Ishikawa (cell line): ENCODE data around the gene COPS4.

Source experiments
- CEBPB ChIP-seq: IDR thresholded peaks from 2 replicates; pipeline ENCODE4 v1.6.1; 2012
- CREB1 ChIP-seq: IDR thresholded peaks from 2 replicates; pipeline ENCODE4 v1.6.1; 2012; ENCODE audit warnings: low read depth
- EP300 ChIP-seq: IDR thresholded peaks from 2 replicates; pipeline ENCODE4 v1.6.1; 2012; ENCODE audit warnings: borderline replicate concordance
- NFIC ChIP-seq: IDR thresholded peaks from 2 replicates; pipeline ENCODE4 v1.6.1; 2012
- RAD21 ChIP-seq: IDR thresholded peaks from 2 replicates; pipeline ENCODE4 v1.6.1; 2012; ENCODE audit warnings: low read depth
- REST ChIP-seq: IDR thresholded peaks from 2 replicates; pipeline ENCODE4 v1.6.1; 2012; ENCODE audit warnings: low read depth, mild to moderate bottlenecking
- TAF1 ChIP-seq: IDR thresholded peaks from 2 replicates; pipeline ENCODE4 v1.6.1; 2012; ENCODE audit warnings: low read depth, mild to moderate bottlenecking
- USF1 ChIP-seq: IDR thresholded peaks from 2 replicates; pipeline ENCODE4 v1.6.1; 2012
- YY1 ChIP-seq: IDR thresholded peaks from 2 replicates; pipeline ENCODE4 v1.6.1; 2012; ENCODE audit warnings: low read depth

GRCh38 chr4:83040269-83040668, 5.3 kb downstream of the COPS4 start:
- no peak for TF ChIP-seq REST
- no peak for TF ChIP-seq EP300
- no peak for TF ChIP-seq RAD21
- TF ChIP-seq USF1 = no peak
- TF ChIP-seq YY1 = no peak
- TF ChIP-seq CEBPB = no peak
- no peak for TF ChIP-seq CREB1
- TF ChIP-seq NFIC = no peak
- no peak for TF ChIP-seq TAF1
